ENCODE data around the gene STRAP.

- TF ChIP-seq POLR2A (IDR thresholded peaks at IDR 0.05; ENCODE audit: insufficient read depth in 1 of 2, low read depth in 2 of 2, low read length in 2 of 2) (no peak), CHCHD3 (CRISPR knock-in tag; IDR thresholded peaks at IDR 0.05) (no peak), ZBTB3 (CRISPR knock-in tag; IDR thresholded peaks at IDR 0.05; ENCODE audit: borderline replicate concordance, low read depth) (no peak), CHD4 (IDR thresholded peaks at IDR 0.05; ENCODE audit: borderline replicate concordance, low read length) (no peak), TARDBP (CRISPR knock-in tag; IDR thresholded peaks at IDR 0.05) (no peak), NR1H2 (CRISPR knock-in tag; IDR thresholded peaks at IDR 0.05; ENCODE audit: borderline replicate concordance, low read depth) (no peak), ZNF780A (CRISPR knock-in tag; IDR thresholded peaks at IDR 0.05) (no peak), POLR2AphosphoS2 (IDR thresholded peaks at IDR 0.05; ENCODE audit: low read depth, low read length) (no peak), EP300 (IDR thresholded peaks at IDR 0.05; ENCODE audit: low read depth in 2 of 2, low read length in 2 of 2) (no peak), EP300 (CRISPR knock-in tag; IDR thresholded peaks at IDR 0.05; ENCODE audit: borderline replicate concordance) (no peak), BHLHE40 (IDR thresholded peaks at IDR 0.05; ENCODE audit: low read length) (no peak)
- TF ChIP-seq, protein P1, sequence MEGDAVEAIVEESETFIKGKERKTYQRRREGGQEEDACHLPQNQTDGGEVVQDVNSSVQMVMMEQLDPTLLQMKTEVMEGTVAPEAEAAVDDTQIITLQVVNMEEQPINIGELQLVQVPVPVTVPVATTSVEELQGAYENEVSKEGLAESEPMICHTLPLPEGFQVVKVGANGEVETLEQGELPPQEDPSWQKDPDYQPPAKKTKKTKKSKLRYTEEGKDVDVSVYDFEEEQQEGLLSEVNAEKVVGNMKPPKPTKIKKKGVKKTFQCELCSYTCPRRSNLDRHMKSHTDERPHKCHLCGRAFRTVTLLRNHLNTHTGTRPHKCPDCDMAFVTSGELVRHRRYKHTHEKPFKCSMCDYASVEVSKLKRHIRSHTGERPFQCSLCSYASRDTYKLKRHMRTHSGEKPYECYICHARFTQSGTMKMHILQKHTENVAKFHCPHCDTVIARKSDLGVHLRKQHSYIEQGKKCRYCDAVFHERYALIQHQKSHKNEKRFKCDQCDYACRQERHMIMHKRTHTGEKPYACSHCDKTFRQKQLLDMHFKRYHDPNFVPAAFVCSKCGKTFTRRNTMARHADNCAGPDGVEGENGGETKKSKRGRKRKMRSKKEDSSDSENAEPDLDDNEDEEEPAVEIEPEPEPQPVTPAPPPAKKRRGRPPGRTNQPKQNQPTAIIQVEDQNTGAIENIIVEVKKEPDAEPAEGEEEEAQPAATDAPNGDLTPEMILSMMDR (CRISPR knock-in tag; IDR thresholded peaks at IDR 0.05): no peak
- TF ChIP-seq, protein P2, sequence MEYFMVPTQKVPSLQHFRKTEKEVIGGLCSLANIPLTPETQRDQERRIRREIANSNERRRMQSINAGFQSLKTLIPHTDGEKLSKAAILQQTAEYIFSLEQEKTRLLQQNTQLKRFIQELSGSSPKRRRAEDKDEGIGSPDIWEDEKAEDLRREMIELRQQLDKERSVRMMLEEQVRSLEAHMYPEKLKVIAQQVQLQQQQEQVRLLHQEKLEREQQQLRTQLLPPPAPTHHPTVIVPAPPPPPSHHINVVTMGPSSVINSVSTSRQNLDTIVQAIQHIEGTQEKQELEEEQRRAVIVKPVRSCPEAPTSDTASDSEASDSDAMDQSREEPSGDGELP (IDR thresholded peaks at IDR 0.05; ENCODE audit: borderline replicate concordance, low read depth): no peak
- TF ChIP-seq, protein P3, sequence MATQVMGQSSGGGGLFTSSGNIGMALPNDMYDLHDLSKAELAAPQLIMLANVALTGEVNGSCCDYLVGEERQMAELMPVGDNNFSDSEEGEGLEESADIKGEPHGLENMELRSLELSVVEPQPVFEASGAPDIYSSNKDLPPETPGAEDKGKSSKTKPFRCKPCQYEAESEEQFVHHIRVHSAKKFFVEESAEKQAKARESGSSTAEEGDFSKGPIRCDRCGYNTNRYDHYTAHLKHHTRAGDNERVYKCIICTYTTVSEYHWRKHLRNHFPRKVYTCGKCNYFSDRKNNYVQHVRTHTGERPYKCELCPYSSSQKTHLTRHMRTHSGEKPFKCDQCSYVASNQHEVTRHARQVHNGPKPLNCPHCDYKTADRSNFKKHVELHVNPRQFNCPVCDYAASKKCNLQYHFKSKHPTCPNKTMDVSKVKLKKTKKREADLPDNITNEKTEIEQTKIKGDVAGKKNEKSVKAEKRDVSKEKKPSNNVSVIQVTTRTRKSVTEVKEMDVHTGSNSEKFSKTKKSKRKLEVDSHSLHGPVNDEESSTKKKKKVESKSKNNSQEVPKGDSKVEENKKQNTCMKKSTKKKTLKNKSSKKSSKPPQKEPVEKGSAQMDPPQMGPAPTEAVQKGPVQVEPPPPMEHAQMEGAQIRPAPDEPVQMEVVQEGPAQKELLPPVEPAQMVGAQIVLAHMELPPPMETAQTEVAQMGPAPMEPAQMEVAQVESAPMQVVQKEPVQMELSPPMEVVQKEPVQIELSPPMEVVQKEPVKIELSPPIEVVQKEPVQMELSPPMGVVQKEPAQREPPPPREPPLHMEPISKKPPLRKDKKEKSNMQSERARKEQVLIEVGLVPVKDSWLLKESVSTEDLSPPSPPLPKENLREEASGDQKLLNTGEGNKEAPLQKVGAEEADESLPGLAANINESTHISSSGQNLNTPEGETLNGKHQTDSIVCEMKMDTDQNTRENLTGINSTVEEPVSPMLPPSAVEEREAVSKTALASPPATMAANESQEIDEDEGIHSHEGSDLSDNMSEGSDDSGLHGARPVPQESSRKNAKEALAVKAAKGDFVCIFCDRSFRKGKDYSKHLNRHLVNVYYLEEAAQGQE (IDR thresholded peaks at IDR 0.05; ENCODE audit: borderline replicate concordance in 1 of 2, low read depth in 1 of 2, low read length in 2 of 2): no peak
- TF ChIP-seq, protein P4, sequence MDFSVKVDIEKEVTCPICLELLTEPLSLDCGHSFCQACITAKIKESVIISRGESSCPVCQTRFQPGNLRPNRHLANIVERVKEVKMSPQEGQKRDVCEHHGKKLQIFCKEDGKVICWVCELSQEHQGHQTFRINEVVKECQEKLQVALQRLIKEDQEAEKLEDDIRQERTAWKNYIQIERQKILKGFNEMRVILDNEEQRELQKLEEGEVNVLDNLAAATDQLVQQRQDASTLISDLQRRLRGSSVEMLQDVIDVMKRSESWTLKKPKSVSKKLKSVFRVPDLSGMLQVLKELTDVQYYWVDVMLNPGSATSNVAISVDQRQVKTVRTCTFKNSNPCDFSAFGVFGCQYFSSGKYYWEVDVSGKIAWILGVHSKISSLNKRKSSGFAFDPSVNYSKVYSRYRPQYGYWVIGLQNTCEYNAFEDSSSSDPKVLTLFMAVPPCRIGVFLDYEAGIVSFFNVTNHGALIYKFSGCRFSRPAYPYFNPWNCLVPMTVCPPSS (IDR thresholded peaks at IDR 0.05): no peak
Measured at GRCh38 chr12:15851919-15852318, 30.3 kb upstream of the STRAP start.

All from HepG2 (cell line).